Colonic mucosa (tissue), 4 donors: ENCODE data around the gene GPHN. TPM values are rescaled to one million over a fixed set of nuclear protein-coding genes. Genes with fewer than 3 reads are reported as not detected.
"Not testable (repeated sequence)": the region's sequence is repeated elsewhere in the genome, so short reads cannot be mapped to it uniquely, and the experiment has no call there.

Experiments
- DNase-seq: peaks from one replicate; pipeline ENCODE4 v3.0.0-alpha.2; 2020
- H3K27ac ChIP-seq: fragments of 200-600 bp; one replicate; pipeline ENCODE4 v1.8.0; 2021
- H3K27me3 ChIP-seq: fragments of 200-600 bp; one replicate; pipeline ENCODE4 v1.8.0; 2021
- H3K36me3 ChIP-seq: fragments of 200-600 bp; one replicate; pipeline ENCODE4 v1.8.0; 2021
- H3K4me1 ChIP-seq: fragments of 200-600 bp; one replicate; pipeline ENCODE4 v1.8.0; 2021; ENCODE audit warnings: mild to moderate bottlenecking
- H3K4me3 ChIP-seq: fragments of 200-600 bp; one replicate; pipeline ENCODE4 v1.8.0; 2021
- H3K9ac ChIP-seq, 2 donors: one replicate each; pipeline ENCODE4 v1.7.0; 2013; ENCODE audit warnings: control low read depth in 2 of 2, low read depth in 2 of 2, low read length in 2 of 2
- H3K9me3 ChIP-seq: fragments of 200-600 bp; one replicate; pipeline ENCODE4 v1.8.0; 2021
- CTCF ChIP-seq: fragments of 200-600 bp; IDR thresholded peaks from one replicate; pipeline ENCODE4 v1.8.0; 2022; ENCODE audit warnings: antibody characterized with exemption, mild to moderate bottlenecking
- intact Hi-C: fragments of 100-400 bp; cut with DNase I; formaldehyde crosslinking; loops from one replicate; pipeline ENCODE4 v1.14.1; 2022
- total RNA-seq, 2 donors: library from RNA; stranded (reverse); fragmentation: NEBNext Ultra II Directional in 1 of 2; extraction: Animal tissue kit (Norgen Biotek cat#: 25700) in 1 of 2; gene quantifications; one replicate each; pipeline ENCODE4 v1.2.1, GENCODE V29; 2021
- donor health status: healthy.
- donor health status: DM: no; HTN: no; CAD: no.
- donor health status: DM: no; HTN: no; CAD: no.

Gene GPHN
- total RNA-seq, 2 donors from 2014 or later, result 32.0 to 45.2 TPM

- no peak for DNase-seq
- H3K27ac ChIP-seq, result no peak overlapping the region
- intact Hi-C loops, result no loop called here
- no peaks in the 10 kb centered on the region for H3K4me1 ChIP-seq
- no peak overlapping the region for H3K4me3 ChIP-seq
- no peak overlapping the region for H3K9ac ChIP-seq
- H3K27me3 ChIP-seq, result no peaks in the 10 kb centered on the region
- H3K36me3 ChIP-seq, result no peaks in the 10 kb centered on the region
- no peak for TF ChIP-seq CTCF
- no peaks in the 10 kb centered on the region for H3K9me3 ChIP-seq
Observed at GRCh38 chr14:66543996-66544395, 36.0 kb downstream of the GPHN start.

- intact Hi-C loops, result not testable (repeated sequence)
Observed at GRCh38 chr14:66545191-66545590, 37.2 kb downstream of the GPHN start.

GRCh38 chr14:66545751-66546150 lies 37.8 kb downstream of the GPHN start:
- H3K9ac ChIP-seq, H3K27me3 ChIP-seq, DNase-seq, H3K9me3 ChIP-seq, H3K4me3 ChIP-seq, H3K36me3 ChIP-seq, H3K27ac ChIP-seq, intact Hi-C loops, H3K4me1 ChIP-seq: not testable (repeated sequence)

More at GRCh38 chr14:66545191-66545590, 37.2 kb downstream of the GPHN start:
- H3K9me3 ChIP-seq, H3K4me1 ChIP-seq, DNase-seq, H3K4me3 ChIP-seq, H3K36me3 ChIP-seq, H3K27me3 ChIP-seq, H3K9ac ChIP-seq, H3K27ac ChIP-seq: not testable (repeated sequence)

GRCh38 chr14:66563731-66564130 lies 55.8 kb downstream of the GPHN start:
- no peak overlapping the region for H3K9ac ChIP-seq
- H3K9me3 ChIP-seq, result no peaks in the 10 kb centered on the region
- H3K4me3 ChIP-seq, result no peak overlapping the region
- no peak overlapping the region for H3K27ac ChIP-seq
- intact Hi-C loops, result no loop called here
- no peaks in the 10 kb centered on the region for H3K27me3 ChIP-seq
- TF ChIP-seq CTCF, result no peak
- H3K4me1 ChIP-seq, result no peaks in the 10 kb centered on the region
- DNase-seq, result no peak
- no peaks in the 10 kb centered on the region for H3K36me3 ChIP-seq

GRCh38 chr14:66568220-66568619 lies 60.3 kb downstream of the GPHN start:
- intact Hi-C loops, result no loop called here
- no peak overlapping the region for H3K4me3 ChIP-seq
- H3K27me3 ChIP-seq, result no peaks in the 10 kb centered on the region
- no peak overlapping the region for H3K27ac ChIP-seq
- no peak overlapping the region for H3K9ac ChIP-seq
- DNase-seq, result no peak
- TF ChIP-seq CTCF, result no peak
- no peaks in the 10 kb centered on the region for H3K9me3 ChIP-seq
- no peaks in the 10 kb centered on the region for H3K36me3 ChIP-seq
- no peaks in the 10 kb centered on the region for H3K4me1 ChIP-seq

GRCh38 chr14:66572826-66573225 lies 64.9 kb downstream of the GPHN start:
- intact Hi-C loops, result no loop called here

More at GRCh38 chr14:66572826-66573225, 64.9 kb downstream of the GPHN start:
- Histone ChIP-seq H3K9ac (no peak overlapping the region), H3K27ac (no peak overlapping the region), H3K27me3 (no peaks in the 10 kb centered on the region), H3K4me3 (no peak overlapping the region), H3K4me1 (no peaks in the 10 kb centered on the region), H3K9me3 (no peaks in the 10 kb centered on the region), H3K36me3 (no peaks in the 10 kb centered on the region)
- no peak for TF ChIP-seq CTCF
- no peak for DNase-seq
